ENCODE data around the gene PCBP3.

Gene PCBP3

DNA sequence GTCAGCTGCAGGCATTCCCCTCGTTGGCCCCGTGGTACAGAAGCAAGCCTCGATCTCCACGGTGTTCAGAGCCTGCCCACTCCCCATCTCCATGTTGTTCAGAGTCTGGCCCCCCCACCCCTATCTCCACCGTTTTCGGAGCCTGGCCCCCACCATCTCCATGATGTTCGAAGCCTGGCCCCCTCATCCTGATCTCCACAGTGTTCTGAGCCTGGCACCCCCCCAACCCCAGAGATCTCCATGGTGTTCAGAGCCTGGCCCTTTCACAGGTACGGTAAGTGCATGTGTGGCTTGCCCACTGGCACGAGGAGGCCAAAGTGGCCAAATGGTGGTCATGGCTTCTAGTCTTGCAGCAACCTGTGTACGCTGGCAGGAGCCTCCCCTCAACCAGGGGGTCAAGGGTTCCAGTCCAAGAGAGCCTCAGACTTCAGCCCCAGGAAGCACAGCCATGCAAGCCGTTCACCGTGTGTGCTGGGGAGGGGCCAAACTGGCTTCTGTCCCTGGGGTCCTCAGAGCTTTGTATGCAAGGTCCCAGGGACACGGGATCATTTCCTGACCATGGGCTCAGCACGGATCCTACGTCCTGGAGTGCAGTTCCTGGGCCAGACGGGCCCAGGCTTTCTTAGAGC is 13.3 kb upstream of the PCBP3 start:
- no peak overlapping the region for H3K27ac ChIP-seq (ENCODE audit: low read length, poor library complexity, severe bottlenecking)
- H2BK5ac ChIP-seq (ENCODE audit: low read depth, low read length, poor library complexity, severe bottlenecking) = no peak overlapping the region
- no peak overlapping the region for H3K14ac ChIP-seq (ENCODE audit: low read length in 2 of 2)
- H2BK12ac ChIP-seq (ENCODE audit: low read length in 2 of 2) = no peak overlapping the region
- H2AK5ac ChIP-seq (ENCODE audit: low read length, severe bottlenecking) = no peak overlapping the region
- H2AFZ ChIP-seq (ENCODE audit: low read depth, low read length) = no peak overlapping the region
- peaks cover 3% of the 10 kb centered on the region for H3K4me1 ChIP-seq (ENCODE audit: control insufficient read depth, insufficient read depth, low read depth, low read length)
- H3K4me2 ChIP-seq (ENCODE audit: low read length, poor library complexity, severe bottlenecking) = no peak overlapping the region
- WGBS = 89% methylated on average over 16 of the region's 16 CpGs
- no peak overlapping the region for H2BK15ac ChIP-seq (ENCODE audit: low read depth, poor library complexity, severe bottlenecking)
- H3K9me3 ChIP-seq (ENCODE audit: control insufficient read depth, low read length) = no peaks in the 10 kb centered on the region
- H3K79me1 ChIP-seq (replicated peaks; ENCODE audit: low read length, poor library complexity, severe bottlenecking) = no peaks in the 10 kb centered on the region
- H2BK120ac ChIP-seq (ENCODE audit: low read depth, low read length) = no peak overlapping the region
- H3K27me3 ChIP-seq (ENCODE audit: control insufficient read depth in 1 of 2, insufficient read depth in 1 of 2, low read length in 2 of 2) = peaks cover 10 to 47% of the 10 kb centered on the region in 2 experiments
- no peak overlapping the region for H3K4ac ChIP-seq (ENCODE audit: low read depth in 1 of 2, low read length in 2 of 2)
- no peak overlapping the region for H3K4me3 ChIP-seq (ENCODE audit: insufficient read depth in 1 of 2, low read depth in 1 of 2, low read length in 2 of 2)
- H4K8ac ChIP-seq (ENCODE audit: low read length) = no peak overlapping the region
- H4K91ac ChIP-seq (ENCODE audit: low read length) = no peak overlapping the region
- H3K36me3 ChIP-seq (ENCODE audit: control insufficient read depth in 1 of 2, insufficient read depth in 2 of 2, low read depth in 1 of 2, low read length in 2 of 2) = no peaks in the 10 kb centered on the region
- no peak for DNase-seq
- H3K23ac ChIP-seq (ENCODE audit: low read length in 2 of 2) = no peak overlapping the region
- H3K18ac ChIP-seq (ENCODE audit: low read depth in 1 of 2, low read length in 2 of 2) = no peak overlapping the region
- H3K9ac ChIP-seq (ENCODE audit: low read length) = no peak overlapping the region

DNA sequence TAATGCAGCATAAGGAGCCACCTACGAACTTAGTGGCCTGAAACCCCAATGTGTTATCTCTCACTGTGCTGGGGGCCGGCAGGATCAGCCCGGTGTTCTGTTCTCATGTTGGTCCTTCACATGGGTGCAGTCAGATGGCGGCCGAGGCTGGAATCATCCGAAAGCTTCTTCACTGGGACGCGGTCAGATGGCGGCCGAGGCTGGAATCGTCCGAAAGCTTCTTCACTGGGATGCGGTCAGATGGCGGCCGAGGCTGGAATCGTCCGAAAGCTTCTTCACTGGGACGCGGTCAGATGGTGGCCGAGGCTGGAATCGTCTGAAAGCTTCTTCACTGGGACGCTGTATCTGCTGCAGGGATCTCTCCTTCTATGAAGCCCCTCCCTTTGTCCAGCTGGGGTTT is 12.6 kb upstream of the PCBP3 start:
- Histone ChIP-seq H3K4me1 (ENCODE audit: control insufficient read depth, insufficient read depth, low read depth, low read length) (peaks cover 3% of the 10 kb centered on the region), H2AK5ac (ENCODE audit: low read length, severe bottlenecking) (no peak overlapping the region), H2BK120ac (ENCODE audit: low read depth, low read length) (no peak overlapping the region), H3K9me3 (ENCODE audit: control insufficient read depth, low read length) (no peaks in the 10 kb centered on the region), H3K9ac (ENCODE audit: low read length) (no peak overlapping the region), H4K91ac (ENCODE audit: low read length) (no peak overlapping the region), H3K27ac (ENCODE audit: low read length, poor library complexity, severe bottlenecking) (no peak overlapping the region), H3K4me3 (ENCODE audit: insufficient read depth in 1 of 2, low read depth in 1 of 2, low read length in 2 of 2) (no peak overlapping the region), H2AFZ (ENCODE audit: low read depth, low read length) (no peak overlapping the region), H3K18ac (ENCODE audit: low read depth in 1 of 2, low read length in 2 of 2) (no peak overlapping the region), H3K36me3 (ENCODE audit: control insufficient read depth in 1 of 2, insufficient read depth in 2 of 2, low read depth in 1 of 2, low read length in 2 of 2) (no peaks in the 10 kb centered on the region), H4K8ac (ENCODE audit: low read length) (no peak overlapping the region), H2BK5ac (ENCODE audit: low read depth, low read length, poor library complexity, severe bottlenecking) (no peak overlapping the region), H3K4ac (ENCODE audit: low read depth in 1 of 2, low read length in 2 of 2) (no peak overlapping the region), H2BK15ac (ENCODE audit: low read depth, poor library complexity, severe bottlenecking) (no peak overlapping the region), H3K23ac (ENCODE audit: low read length in 2 of 2) (no peak overlapping the region), H3K4me2 (ENCODE audit: low read length, poor library complexity, severe bottlenecking) (no peak overlapping the region), H3K27me3 (ENCODE audit: control insufficient read depth in 1 of 2, insufficient read depth in 1 of 2, low read length in 2 of 2) (peaks cover 10 to 41% of the 10 kb centered on the region in 2 experiments), H3K79me1 (replicated peaks; ENCODE audit: low read length, poor library complexity, severe bottlenecking) (no peaks in the 10 kb centered on the region), H3K14ac (ENCODE audit: low read length in 2 of 2) (no peak overlapping the region), H2BK12ac (ENCODE audit: low read length in 2 of 2) (no peak overlapping the region)
- WGBS = 88% methylated on average over 22 of the region's 22 CpGs
- no peak for DNase-seq

- H2BK12ac ChIP-seq (ENCODE audit: low read length in 2 of 2) = no peak overlapping the region
- H2BK5ac ChIP-seq (ENCODE audit: low read depth, low read length, poor library complexity, severe bottlenecking) = no peak overlapping the region
- H3K9me3 ChIP-seq (ENCODE audit: control insufficient read depth, low read length) = no peaks in the 10 kb centered on the region
- DNase-seq = no peak
- WGBS = 85% methylated on average over 11 of the region's 11 CpGs
- no peak overlapping the region for H2BK15ac ChIP-seq (ENCODE audit: low read depth, poor library complexity, severe bottlenecking)
- H4K91ac ChIP-seq (ENCODE audit: low read length) = no peak overlapping the region
- peaks cover 10 to 45% of the 10 kb centered on the region in 2 experiments for H3K27me3 ChIP-seq (ENCODE audit: control insufficient read depth in 1 of 2, insufficient read depth in 1 of 2, low read length in 2 of 2)
- H2AFZ ChIP-seq (ENCODE audit: low read depth, low read length) = no peak overlapping the region
- H2AK5ac ChIP-seq (ENCODE audit: low read length, severe bottlenecking) = no peak overlapping the region
- no peak overlapping the region for H2BK120ac ChIP-seq (ENCODE audit: low read depth, low read length)
- H3K4me1 ChIP-seq (ENCODE audit: control insufficient read depth, insufficient read depth, low read depth, low read length) = peaks cover 3% of the 10 kb centered on the region
- no peak overlapping the region for H3K27ac ChIP-seq (ENCODE audit: low read length, poor library complexity, severe bottlenecking)
- H3K18ac ChIP-seq (ENCODE audit: low read depth in 1 of 2, low read length in 2 of 2) = no peak overlapping the region
- H3K79me1 ChIP-seq (replicated peaks; ENCODE audit: low read length, poor library complexity, severe bottlenecking) = no peaks in the 10 kb centered on the region
- H3K4me2 ChIP-seq (ENCODE audit: low read length, poor library complexity, severe bottlenecking) = no peak overlapping the region
- no peak overlapping the region for H3K14ac ChIP-seq (ENCODE audit: low read length in 2 of 2)
- no peak overlapping the region for H3K23ac ChIP-seq (ENCODE audit: low read length in 2 of 2)
- no peak overlapping the region for H3K4me3 ChIP-seq (ENCODE audit: insufficient read depth in 1 of 2, low read depth in 1 of 2, low read length in 2 of 2)
- H3K4ac ChIP-seq (ENCODE audit: low read depth in 1 of 2, low read length in 2 of 2) = no peak overlapping the region
- H3K9ac ChIP-seq (ENCODE audit: low read length) = no peak overlapping the region
- H4K8ac ChIP-seq (ENCODE audit: low read length) = no peak overlapping the region
- H3K36me3 ChIP-seq (ENCODE audit: control insufficient read depth in 1 of 2, insufficient read depth in 2 of 2, low read depth in 1 of 2, low read length in 2 of 2) = no peaks in the 10 kb centered on the region
Measured at GRCh38 chr21:45631540-45631939, 12.0 kb upstream of the PCBP3 start.

- Histone ChIP-seq H2AK5ac (ENCODE audit: low read length, severe bottlenecking) (no peak overlapping the region), H2BK120ac (ENCODE audit: low read depth, low read length) (no peak overlapping the region), H2AFZ (ENCODE audit: low read depth, low read length) (no peak overlapping the region), H3K4me3 (ENCODE audit: insufficient read depth in 1 of 2, low read depth in 1 of 2, low read length in 2 of 2) (no peak overlapping the region), H4K8ac (ENCODE audit: low read length) (no peak overlapping the region), H3K36me3 (ENCODE audit: control insufficient read depth in 1 of 2, insufficient read depth in 2 of 2, low read depth in 1 of 2, low read length in 2 of 2) (no peaks in the 10 kb centered on the region), H2BK12ac (ENCODE audit: low read length in 2 of 2) (no peak overlapping the region), H3K4me2 (ENCODE audit: low read length, poor library complexity, severe bottlenecking) (no peak overlapping the region), H2BK5ac (ENCODE audit: low read depth, low read length, poor library complexity, severe bottlenecking) (no peak overlapping the region), H3K9ac (ENCODE audit: low read length) (no peak overlapping the region), H3K14ac (ENCODE audit: low read length in 2 of 2) (no peak overlapping the region), H3K18ac (ENCODE audit: low read depth in 1 of 2, low read length in 2 of 2) (no peak overlapping the region), H3K9me3 (ENCODE audit: control insufficient read depth, low read length) (no peaks in the 10 kb centered on the region), H3K23ac (ENCODE audit: low read length in 2 of 2) (no peak overlapping the region), H3K27ac (ENCODE audit: low read length, poor library complexity, severe bottlenecking) (no peak overlapping the region), H2BK15ac (ENCODE audit: low read depth, poor library complexity, severe bottlenecking) (no peak overlapping the region), H3K79me1 (replicated peaks; ENCODE audit: low read length, poor library complexity, severe bottlenecking) (no peaks in the 10 kb centered on the region), H3K4me1 (ENCODE audit: control insufficient read depth, insufficient read depth, low read depth, low read length) (peaks cover 7% of the 10 kb centered on the region), H4K91ac (ENCODE audit: low read length) (no peak overlapping the region), H3K4ac (ENCODE audit: low read depth in 1 of 2, low read length in 2 of 2) (no peak overlapping the region), H3K27me3 (ENCODE audit: control insufficient read depth in 1 of 2, insufficient read depth in 1 of 2, low read length in 2 of 2) (peaks cover 10 to 47% of the 10 kb centered on the region in 2 experiments)
- DNase-seq = no peak
- WGBS = 90% methylated on average over 13 of the region's 13 CpGs
Measured at GRCh38 chr21:45632160-45632559, 11.4 kb upstream of the PCBP3 start.
